ENCODE data around the gene CUEDC1.

DNA sequence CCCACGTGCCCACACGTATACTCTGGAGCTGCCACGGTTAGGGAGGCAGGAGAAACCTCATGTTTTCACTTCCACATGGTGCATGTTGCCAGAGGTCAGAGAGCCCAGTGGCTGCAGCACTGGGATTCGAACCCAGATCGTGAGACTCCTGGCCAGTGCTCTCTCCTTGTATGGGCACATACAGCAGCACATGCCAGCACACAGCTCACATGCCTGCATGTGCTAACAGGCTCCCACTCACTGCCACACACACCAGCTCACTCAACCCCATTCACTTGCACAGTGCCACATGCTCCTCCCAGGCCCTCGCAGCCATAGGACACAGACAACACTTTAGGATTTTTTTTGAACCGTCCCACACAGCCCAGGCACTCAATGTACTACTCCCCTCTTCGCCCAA lies 55.8 kb downstream of the CUEDC1 start:
- TF ChIP-seq, protein P1, sequence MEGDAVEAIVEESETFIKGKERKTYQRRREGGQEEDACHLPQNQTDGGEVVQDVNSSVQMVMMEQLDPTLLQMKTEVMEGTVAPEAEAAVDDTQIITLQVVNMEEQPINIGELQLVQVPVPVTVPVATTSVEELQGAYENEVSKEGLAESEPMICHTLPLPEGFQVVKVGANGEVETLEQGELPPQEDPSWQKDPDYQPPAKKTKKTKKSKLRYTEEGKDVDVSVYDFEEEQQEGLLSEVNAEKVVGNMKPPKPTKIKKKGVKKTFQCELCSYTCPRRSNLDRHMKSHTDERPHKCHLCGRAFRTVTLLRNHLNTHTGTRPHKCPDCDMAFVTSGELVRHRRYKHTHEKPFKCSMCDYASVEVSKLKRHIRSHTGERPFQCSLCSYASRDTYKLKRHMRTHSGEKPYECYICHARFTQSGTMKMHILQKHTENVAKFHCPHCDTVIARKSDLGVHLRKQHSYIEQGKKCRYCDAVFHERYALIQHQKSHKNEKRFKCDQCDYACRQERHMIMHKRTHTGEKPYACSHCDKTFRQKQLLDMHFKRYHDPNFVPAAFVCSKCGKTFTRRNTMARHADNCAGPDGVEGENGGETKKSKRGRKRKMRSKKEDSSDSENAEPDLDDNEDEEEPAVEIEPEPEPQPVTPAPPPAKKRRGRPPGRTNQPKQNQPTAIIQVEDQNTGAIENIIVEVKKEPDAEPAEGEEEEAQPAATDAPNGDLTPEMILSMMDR (IDR thresholded peaks at IDR 0.05): no peak
- TF ChIP-seq POLR2A (IDR thresholded peaks at IDR 0.05): no peak
